Adrenal gland (tissue), 12 donors: ENCODE data around the gene TAF5L. TPM values are rescaled to one million over a fixed set of nuclear protein-coding genes. Genes with fewer than 3 reads are reported as not detected.

Source experiments
- DNase-seq, 7 donors: peaks; one replicate each; pipeline ENCODE4 v3.0.0-alpha.2; 2019 to 2020
- H3K27ac ChIP-seq, 5 donors: fragments of 200-600 bp; sonication (generic) in 4 of 5; 1 replicate in 3 of 5; 2 replicates in 2 of 5; pipeline versions ENCODE4 v1.5.1 to v1.8.0; 2016 to 2020; ENCODE audit warnings: mild to moderate bottlenecking in 1 of 5
- H3K27me3 ChIP-seq: fragments of 200-600 bp; 2 replicates; pipeline ENCODE4 v1.8.0; 2021
- H3K36me3 ChIP-seq, 2 donors: fragments of 200-600 bp; replicated peaks in 1 of 2; 1 replicate in 1 of 2; 2 replicates in 1 of 2; pipeline versions ENCODE4 v1.5.1 to v1.8.0; 2018 to 2022
- H3K4me1 ChIP-seq, 2 donors: fragments of 200-600 bp; replicated peaks in 1 of 2; 1 replicate in 1 of 2; 2 replicates in 1 of 2; pipeline versions ENCODE4 v1.5.1 to v1.8.0; 2018 to 2021
- H3K4me3 ChIP-seq, 4 donors: fragments of 200-600 bp; sonication (generic) in 3 of 4; one replicate each; pipeline ENCODE4 v1.5.1; 2016 to 2018
- H3K9me3 ChIP-seq, 3 donors: fragments of 200-600 bp; sonication (generic) in 1 of 3; replicated peaks in 1 of 3; 1 replicate in 2 of 3; 2 replicates in 1 of 3; pipeline versions ENCODE4 v1.5.1 to v1.8.0; 2016 to 2021
- POLR2A ChIP-seq, 2 donors: fragments of 450-650 bp; IDR thresholded peaks; one replicate each; pipeline ENCODE4 v1.6.1; 2017; ENCODE audit warnings: antibody characterized with exemption in 2 of 2, mild to moderate bottlenecking in 2 of 2, moderate library complexity in 1 of 2
- WGBS, 4 donors: extraction: QIAGEN DNeasy Blood & Tissue Kit in 2 of 4; methylation state at CpG; one replicate each; pipeline versions ENCODE4 v1.1.5 to v1.1.7; 2013 to 2017; 5-methylcytosine and 5-hydroxymethylcytosine counted together
- intact Hi-C, 2 donors: fragments of 100-400 bp; cut with DNase I; formaldehyde crosslinking; loops; one replicate each; pipeline versions ENCODE4 v1.14.1 to v1.15.0; 2022 to 2023
- polyA plus RNA-seq, 3 donors: library from polyadenylated mRNA; stranded (reverse); fragments of 200-250 nt in 2 of 3; fragments of 350-450 nt in 1 of 3; fragmentation: Illumina TruSeq in 1 of 3; extraction: RNeasy Lipid Tissue Mini Kit (QIAGEN cat#74804) in 1 of 3; gene quantifications; one replicate each; pipeline ENCODE4 v1.2.3, GENCODE V29; 2013 to 2014
- total RNA-seq, 9 donors: library from RNA; depleted of rRNA in 4 of 9; stranded (reverse); fragments of >200 nt in 4 of 9; fragments of 120-200 nt in 1 of 9; fragmentation: NEBNext Ultra II Directional in 1 of 9; extraction: Animal tissue kit (Norgen Biotek cat#: 25700) in 1 of 9; gene quantifications; one replicate each; pipeline versions ENCODE4 v1.1.0 to v1.2.4, GENCODE V29; 2013 to 2023
- TF ChIP-seq, protein P1 (sequence below), 6 experiments: fragments of 450-650 bp in 4 of 6; fragments of 200-600 bp in 2 of 6; sonication (generic) in 1 of 6; IDR thresholded peaks; 1 replicate in 5 of 6; 2 replicates in 1 of 6; pipeline versions ENCODE4 v1.5.1 to v1.8.0; 2016 to 2021; ENCODE audit warnings: antibody characterized with exemption in 6 of 6, mild to moderate bottlenecking in 2 of 6, moderate library complexity in 1 of 6
- donor health status: healthy with polysubstance abuse.
- donor health status: Bipolar disorder and iron deficiency.
- donor health status: DM: yes; HTN: yes; CAD: no.
- donor health status: DM: no; HTN: no; CAD: no.
- donor health status: DM: no; HTN: no; CAD: no.
- donor health status: DM: yes; HTN: yes; CAD: no.

The TAF5L gene
- total and polyA plus RNA-seq, 12 donors = 5.4 to 16.0 (median 9.9) TPM

DNA sequence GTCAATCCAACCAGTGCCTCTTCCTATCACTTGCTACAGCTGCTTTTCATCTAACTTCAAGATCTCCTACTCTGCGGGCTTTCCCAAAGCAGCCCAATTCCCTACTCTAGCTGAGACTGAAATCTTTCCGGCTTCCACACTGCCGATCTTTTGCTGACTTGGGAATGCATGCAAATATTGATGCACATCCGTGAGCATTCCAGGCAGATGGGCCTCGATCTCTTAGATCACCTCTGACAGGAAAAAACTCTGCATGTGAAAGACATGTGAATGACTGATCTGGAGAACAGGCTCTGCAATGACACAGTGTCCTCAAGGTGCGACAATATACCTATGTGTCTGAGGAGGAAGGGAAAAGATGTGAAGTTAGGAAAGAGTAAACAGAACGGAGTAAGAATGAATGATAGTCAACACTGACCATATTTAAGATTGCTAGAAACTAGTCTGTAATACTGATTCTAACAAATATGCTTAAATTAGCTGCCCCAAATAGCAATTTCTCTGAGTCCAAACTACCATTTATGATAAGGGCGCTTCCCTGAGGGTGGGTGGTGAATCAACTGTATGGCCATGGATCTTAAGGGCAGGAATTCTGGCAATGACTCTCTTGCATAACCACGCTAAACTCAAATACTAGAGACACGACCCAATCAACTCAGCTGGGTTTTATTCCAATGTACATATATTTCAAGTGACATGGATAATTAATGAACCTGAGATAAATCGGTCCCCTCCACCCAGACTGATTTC is 8.4 kb downstream of the TAF5L start:
- Histone ChIP-seq H3K27ac (no peak overlapping the region), H3K36me3 (peaks cover 0 to 6% of the 10 kb centered on the region in 2 donors), H3K27me3 (no peaks in the 10 kb centered on the region), H3K9me3 (no peaks in the 10 kb centered on the region), H3K4me3 (no peak overlapping the region), H3K4me1 (peaks cover 0 to 9% of the 10 kb centered on the region in 2 donors)
- 87 to 89% (median 88%) methylated on average over 11 of the region's 11 CpGs for WGBS, 4 donors
- intact Hi-C loops = no loop called here
- TF ChIP-seq, protein P1, sequence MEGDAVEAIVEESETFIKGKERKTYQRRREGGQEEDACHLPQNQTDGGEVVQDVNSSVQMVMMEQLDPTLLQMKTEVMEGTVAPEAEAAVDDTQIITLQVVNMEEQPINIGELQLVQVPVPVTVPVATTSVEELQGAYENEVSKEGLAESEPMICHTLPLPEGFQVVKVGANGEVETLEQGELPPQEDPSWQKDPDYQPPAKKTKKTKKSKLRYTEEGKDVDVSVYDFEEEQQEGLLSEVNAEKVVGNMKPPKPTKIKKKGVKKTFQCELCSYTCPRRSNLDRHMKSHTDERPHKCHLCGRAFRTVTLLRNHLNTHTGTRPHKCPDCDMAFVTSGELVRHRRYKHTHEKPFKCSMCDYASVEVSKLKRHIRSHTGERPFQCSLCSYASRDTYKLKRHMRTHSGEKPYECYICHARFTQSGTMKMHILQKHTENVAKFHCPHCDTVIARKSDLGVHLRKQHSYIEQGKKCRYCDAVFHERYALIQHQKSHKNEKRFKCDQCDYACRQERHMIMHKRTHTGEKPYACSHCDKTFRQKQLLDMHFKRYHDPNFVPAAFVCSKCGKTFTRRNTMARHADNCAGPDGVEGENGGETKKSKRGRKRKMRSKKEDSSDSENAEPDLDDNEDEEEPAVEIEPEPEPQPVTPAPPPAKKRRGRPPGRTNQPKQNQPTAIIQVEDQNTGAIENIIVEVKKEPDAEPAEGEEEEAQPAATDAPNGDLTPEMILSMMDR (IDR thresholded peaks at IDR 0.05) = no peak
- no peak for DNase-seq

GRCh38 chr1:229614701-229615100 is 11.2 kb downstream of the TAF5L start:
- no peak for DNase-seq
- H3K4me3 ChIP-seq = no peak overlapping the region
- H3K27me3 ChIP-seq = no peaks in the 10 kb centered on the region
- peaks cover 0 to 26% of the 10 kb centered on the region in 2 donors for H3K36me3 ChIP-seq
- no peaks in the 10 kb centered on the region for H3K4me1 ChIP-seq
- intact Hi-C loops = no loop called here
- H3K9me3 ChIP-seq = no peaks in the 10 kb centered on the region
- WGBS, 4 donors = 93 to 99% (median 96%) methylated on average over 2 of the region's 2 CpGs
- H3K27ac ChIP-seq = no peak overlapping the region
- no peak for TF ChIP-seq POLR2A (IDR thresholded peaks at IDR 0.05)
- TF ChIP-seq, protein P1 (IDR thresholded peaks at IDR 0.05) = no peak

GRCh38 chr1:229613938-229614337 is 12.0 kb downstream of the TAF5L start:
- Histone ChIP-seq H3K9me3 (no peaks in the 10 kb centered on the region), H3K36me3 (peaks cover 0 to 33% of the 10 kb centered on the region in 2 donors), H3K27ac (no peak overlapping the region), H3K27me3 (no peaks in the 10 kb centered on the region), H3K4me1 (no peaks in the 10 kb centered on the region), H3K4me3 (no peak overlapping the region)
- no peak for DNase-seq
- TF ChIP-seq, protein P1 (IDR thresholded peaks at IDR 0.05) = no peak
- TF ChIP-seq POLR2A (IDR thresholded peaks at IDR 0.05) = no peak
- 76 to 91% (median 90%) methylated on average over 3 to 5 of the region's 5 CpGs for WGBS, 4 donors
- intact Hi-C loops = no loop called here

DNA sequence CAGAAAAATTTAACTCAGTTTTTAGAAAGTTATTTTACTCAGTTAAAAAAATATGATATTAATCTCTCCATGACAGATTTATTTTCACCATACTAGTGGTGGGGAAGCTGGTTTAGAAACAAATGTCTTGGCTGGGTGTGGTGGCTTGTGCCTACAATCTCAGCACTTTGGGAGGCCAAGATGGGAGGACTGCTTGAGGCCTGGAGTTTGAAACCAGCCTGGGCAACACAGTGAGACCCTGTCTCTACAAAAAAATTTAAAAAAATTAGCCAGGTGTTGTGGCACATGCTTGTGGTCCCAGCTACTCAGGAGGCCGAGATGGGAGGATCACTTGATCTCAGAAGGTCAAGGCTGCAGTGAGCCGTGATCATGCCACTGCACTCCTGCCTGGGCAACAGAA is 17.3 kb downstream of the TAF5L start:
- no peak overlapping the region for H3K4me3 ChIP-seq
- 66 to 90% (median 80%) methylated on average over 2 of the region's 2 CpGs for WGBS, 4 donors
- TF ChIP-seq, protein P1 (IDR thresholded peaks at IDR 0.05) = no peak
- no peak for TF ChIP-seq POLR2A (IDR thresholded peaks at IDR 0.05)
- H3K36me3 ChIP-seq = peaks cover 0 to 58% of the 10 kb centered on the region in 2 donors
- DNase-seq = no peak
- no peaks in the 10 kb centered on the region for H3K4me1 ChIP-seq
- intact Hi-C loops = no loop called here
- H3K9me3 ChIP-seq = no peaks in the 10 kb centered on the region
- no peak overlapping the region for H3K27ac ChIP-seq
- H3K27me3 ChIP-seq = no peaks in the 10 kb centered on the region
